ENCODE results near the gene AFMID. TPM values are rescaled to one million over a fixed set of nuclear protein-coding genes. Genes with fewer than 3 reads are reported as not detected.

Gene AFMID
- total RNA-seq, 1 experiment from 2014 or later = 30.4 TPM

DNA sequence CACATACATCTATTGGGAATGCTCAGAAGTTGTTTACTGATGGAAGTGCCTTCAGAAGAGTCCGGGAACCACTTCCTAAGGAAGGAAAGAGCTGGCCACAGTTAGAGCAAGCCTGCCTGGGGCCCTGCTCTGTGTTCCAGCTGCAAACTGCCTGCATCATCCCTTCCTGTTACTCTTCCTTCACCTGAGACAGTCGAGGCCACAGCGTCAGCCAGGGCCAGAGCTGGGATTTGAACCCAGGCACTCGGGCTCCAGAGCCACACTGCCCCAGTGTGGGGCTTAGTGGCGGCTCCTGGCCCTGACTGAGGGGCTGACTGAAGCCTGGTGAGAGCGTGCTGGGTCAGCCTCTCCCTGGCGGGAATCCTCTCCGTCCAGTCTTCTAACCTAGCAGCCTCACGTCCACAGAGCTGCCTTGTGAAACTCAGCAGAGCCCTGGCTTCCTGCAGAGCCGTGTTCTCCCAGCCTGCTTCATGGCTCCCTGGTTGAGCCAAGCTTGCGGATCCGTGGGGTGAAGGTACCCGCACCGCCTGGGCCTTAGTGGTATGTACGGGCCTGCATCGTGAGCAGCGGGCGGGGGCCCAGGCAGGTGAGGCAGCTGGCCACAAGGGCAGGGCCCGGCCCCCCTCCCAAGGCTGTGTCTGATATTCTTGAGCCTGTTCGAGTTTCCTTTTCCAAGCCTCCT, 45.6 kb upstream of the AFMID start:
- Histone ChIP-seq H3F3A (ENCODE audit: insufficient read depth, low read depth) (peaks cover 54% of the 10 kb centered on the region; the same call in 1 of the 2 replicates), H2AFZ (no peak overlapping the region), H3K4me1 (replicated peaks; ENCODE audit: insufficient read depth) (peaks cover 53% of the 10 kb centered on the region), H4K20me1 (ENCODE audit: insufficient read depth) (no peaks in the 10 kb centered on the region), H3K27me3 (ENCODE audit: insufficient read depth, low read depth) (no peaks in the 10 kb centered on the region), H3K4me2 (peak overlapping the region; percentile 87), H3K27ac (peak overlapping the region; percentile 77), H3K79me2 (ENCODE audit: low read depth) (no peaks in the 10 kb centered on the region), H3K9me2 (ENCODE audit: insufficient read depth) (no peaks in the 10 kb centered on the region), H3K4me3 (peak overlapping the region; percentile 23; the same call in 1 of the 2 replicates), H3K36me3 (ENCODE audit: low read depth) (no peaks in the 10 kb centered on the region), H3K9me3 (ENCODE audit: insufficient read depth, low read depth) (no peaks in the 10 kb centered on the region)
- ChIA-PET CTCF (interaction anchor here (0.6 to 0.7 kb wide), 3 partner anchors 93 to 1576 kb away, joined by 9 to 19 read pairs (median 18); no protein-coding TSS in a partner anchor), POLR2A (ENCODE audit: unreplicated experiment) (interaction anchor here (0.6 kb wide), 2 partner anchors 8 to 35 kb away, joined by 19 to 37 read pairs; no protein-coding TSS in a partner anchor)
- no peak for DNase-seq
- TF ChIP-seq EZH2 (IDR thresholded peaks at IDR 0.05; ENCODE audit: low read depth) = no peak
- TF ChIP-seq, protein P1, sequence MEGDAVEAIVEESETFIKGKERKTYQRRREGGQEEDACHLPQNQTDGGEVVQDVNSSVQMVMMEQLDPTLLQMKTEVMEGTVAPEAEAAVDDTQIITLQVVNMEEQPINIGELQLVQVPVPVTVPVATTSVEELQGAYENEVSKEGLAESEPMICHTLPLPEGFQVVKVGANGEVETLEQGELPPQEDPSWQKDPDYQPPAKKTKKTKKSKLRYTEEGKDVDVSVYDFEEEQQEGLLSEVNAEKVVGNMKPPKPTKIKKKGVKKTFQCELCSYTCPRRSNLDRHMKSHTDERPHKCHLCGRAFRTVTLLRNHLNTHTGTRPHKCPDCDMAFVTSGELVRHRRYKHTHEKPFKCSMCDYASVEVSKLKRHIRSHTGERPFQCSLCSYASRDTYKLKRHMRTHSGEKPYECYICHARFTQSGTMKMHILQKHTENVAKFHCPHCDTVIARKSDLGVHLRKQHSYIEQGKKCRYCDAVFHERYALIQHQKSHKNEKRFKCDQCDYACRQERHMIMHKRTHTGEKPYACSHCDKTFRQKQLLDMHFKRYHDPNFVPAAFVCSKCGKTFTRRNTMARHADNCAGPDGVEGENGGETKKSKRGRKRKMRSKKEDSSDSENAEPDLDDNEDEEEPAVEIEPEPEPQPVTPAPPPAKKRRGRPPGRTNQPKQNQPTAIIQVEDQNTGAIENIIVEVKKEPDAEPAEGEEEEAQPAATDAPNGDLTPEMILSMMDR (conservative IDR thresholded peaks at IDR 0.05) = no peak
- intact Hi-C loops (cut with micrococcal nuclease; ENCODE audit: unreplicated experiment) = loop anchor here (1.0 kb wide), 2 partner anchors 28 to 46 kb away; partner anchors contain the start of genes AFMID and TK1
- no TSS peak for BruUV-seq (replicated peaks)

DNA sequence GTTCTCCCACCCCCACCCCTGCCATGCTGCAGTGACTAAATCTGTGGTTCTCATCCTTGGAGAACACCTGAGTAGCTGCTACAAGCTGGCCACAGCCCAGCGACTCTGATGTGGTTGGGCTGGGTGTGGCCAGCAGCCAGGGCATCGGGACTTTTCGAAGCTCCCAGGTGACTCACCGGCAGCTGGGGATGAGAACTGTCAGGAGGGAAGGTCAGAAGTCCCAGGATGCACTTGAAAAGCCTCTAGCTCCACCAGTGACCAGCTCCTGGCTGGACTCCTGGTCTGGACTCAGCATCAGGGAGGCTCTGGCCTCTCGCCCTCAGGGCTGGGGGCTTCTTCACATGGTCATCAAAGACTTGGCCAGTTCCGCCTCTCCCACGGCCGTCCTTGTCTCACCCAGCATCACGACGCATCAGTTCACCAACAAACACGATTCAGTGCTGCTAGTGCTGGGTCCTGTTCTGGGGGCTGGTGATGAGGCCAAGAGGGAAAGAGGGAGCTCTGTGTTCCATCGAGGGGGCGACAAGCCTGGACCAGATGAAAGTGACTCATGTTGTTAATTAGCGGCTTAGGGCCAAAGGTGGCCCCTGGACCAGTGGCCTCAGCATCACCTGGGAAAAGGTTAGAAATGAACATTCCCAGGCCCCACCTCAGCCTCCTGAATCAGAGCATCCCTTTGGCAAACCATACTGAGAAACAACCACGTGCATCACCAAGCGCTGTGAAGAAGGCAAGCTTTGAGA, 44.9 kb upstream of the AFMID start:
- Histone ChIP-seq H3K27ac (peak overlapping the region; percentile 77), H3K9me3 (ENCODE audit: insufficient read depth, low read depth) (no peaks in the 10 kb centered on the region), H3K79me2 (ENCODE audit: low read depth) (no peaks in the 10 kb centered on the region), H3K27me3 (ENCODE audit: insufficient read depth, low read depth) (no peaks in the 10 kb centered on the region), H2AFZ (no peak overlapping the region), H3K36me3 (ENCODE audit: low read depth) (no peaks in the 10 kb centered on the region), H3F3A (ENCODE audit: insufficient read depth, low read depth) (peaks cover 54% of the 10 kb centered on the region; the same call in 1 of the 2 replicates), H4K20me1 (ENCODE audit: insufficient read depth) (no peaks in the 10 kb centered on the region), H3K9me2 (ENCODE audit: insufficient read depth) (no peaks in the 10 kb centered on the region), H3K4me1 (replicated peaks; ENCODE audit: insufficient read depth) (peaks cover 53% of the 10 kb centered on the region), H3K4me3 (no peak overlapping the region), H3K4me2 (peak overlapping the region; percentile 87)
- no TSS peak for BruUV-seq (replicated peaks)
- TF ChIP-seq EZH2 (IDR thresholded peaks at IDR 0.05; ENCODE audit: low read depth) = no peak
- TF ChIP-seq, protein P1 (conservative IDR thresholded peaks at IDR 0.05) = no peak
- DNase-seq = peak; percentile 88 to 95
- CTCF ChIA-PET = interaction anchor here (0.6 to 0.7 kb wide), 4 partner anchors 14 to 1575 kb away, joined by 4 to 19 read pairs (median 14); no protein-coding TSS in a partner anchor
- POLR2A ChIA-PET (ENCODE audit: unreplicated experiment) = interaction anchor here (0.5 to 0.6 kb wide), 5 partner anchors 8 to 136 kb away, joined by 3 to 37 read pairs (median 3); partner anchors contain the start of gene TMC6
- intact Hi-C loops (cut with micrococcal nuclease; ENCODE audit: unreplicated experiment) = loop anchor here (1.0 kb wide), 2 partner anchors 27 to 45 kb away; partner anchors contain the start of genes AFMID and TK1
